ENCODE results near the gene TDRD7.
A peak's percentile ranks its signal among the peaks of the same experiment; 100 is the strongest.

Gene TDRD7

DNA sequence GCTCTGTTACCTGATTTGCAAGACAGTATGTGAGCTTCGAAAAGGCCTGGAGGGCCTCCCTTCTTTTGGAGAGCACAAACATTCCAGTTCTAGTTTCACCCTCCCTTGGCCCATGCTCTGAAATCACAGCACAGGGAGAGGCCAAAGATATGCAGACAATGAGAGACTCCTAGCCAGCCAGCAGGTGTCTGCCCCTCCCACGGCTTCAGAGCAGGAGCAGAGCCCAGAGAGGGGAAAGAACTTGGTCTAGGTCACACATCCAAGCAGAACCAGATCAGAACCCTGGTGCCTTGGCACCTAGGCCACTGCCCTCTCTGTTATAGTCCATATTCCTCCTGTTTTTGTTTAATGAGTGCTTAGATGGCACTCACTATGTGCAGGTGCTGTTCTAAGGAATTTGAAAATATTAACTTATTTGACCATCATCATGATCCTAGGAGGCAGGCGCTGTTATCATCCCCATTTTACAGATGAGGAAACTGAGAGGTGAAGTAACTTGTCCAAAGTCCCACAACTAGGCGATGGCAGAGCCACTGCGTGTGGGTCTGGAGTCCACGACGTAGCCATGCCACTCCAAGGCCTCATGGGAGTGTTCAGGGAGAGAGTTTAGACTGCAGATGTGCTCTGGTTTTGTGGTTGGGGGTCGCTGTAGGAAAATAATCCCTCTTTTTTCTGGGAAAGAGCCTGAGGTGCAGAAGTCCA is 116.8 kb downstream of the TDRD7 start:
- no peak for DNase-seq
- ATAC-seq, result no peak

DNA sequence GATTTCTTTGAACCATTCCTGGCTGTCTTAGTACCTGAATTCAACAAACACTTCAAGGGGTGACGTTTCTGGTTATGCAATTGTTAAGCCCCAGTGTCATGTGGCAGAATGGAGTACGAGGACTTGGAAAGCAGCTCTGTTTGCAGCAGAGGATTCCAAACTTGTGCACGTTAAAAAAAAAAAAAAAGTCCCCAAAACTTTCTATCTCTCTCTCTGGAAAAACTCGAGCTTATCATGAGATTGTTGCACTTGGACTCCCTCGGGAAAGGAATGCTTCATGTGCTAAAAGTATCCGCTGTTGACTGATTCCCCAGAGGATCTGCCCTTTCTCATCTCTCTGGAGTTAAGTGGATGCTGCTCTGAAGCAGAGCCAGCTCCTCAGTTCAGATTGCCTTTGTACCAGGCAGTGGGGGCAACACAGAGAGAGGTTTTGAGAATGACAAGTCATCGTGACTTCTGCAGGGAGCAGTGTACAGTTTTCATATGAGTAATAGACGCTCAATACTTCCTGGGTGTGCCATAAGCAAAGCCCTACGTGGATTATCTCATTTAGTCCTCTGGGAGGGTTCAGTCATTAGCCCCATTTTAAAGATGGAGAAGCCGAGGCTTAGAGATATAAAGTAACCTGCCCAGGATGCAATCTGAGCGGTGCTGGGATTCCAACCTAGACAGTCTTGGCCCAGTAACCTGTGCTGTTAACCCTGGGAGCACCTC is 117.6 kb downstream of the TDRD7 start:
- peak; percentile 67 for ATAC-seq

GRCh38 chr9:97531888-97532376 is 120.0 kb downstream of the TDRD7 start:
- ATAC-seq (no peak), DNase-seq (no peak)

More for the DNA sequence above, 117.6 kb downstream of the TDRD7 start:
- no peak for DNase-seq

- no peak for DNase-seq
- ATAC-seq, result no peak
These were observed 122.3 kb downstream of the TDRD7 start for GRCh38 chr9:97534185-97534584.

DNA sequence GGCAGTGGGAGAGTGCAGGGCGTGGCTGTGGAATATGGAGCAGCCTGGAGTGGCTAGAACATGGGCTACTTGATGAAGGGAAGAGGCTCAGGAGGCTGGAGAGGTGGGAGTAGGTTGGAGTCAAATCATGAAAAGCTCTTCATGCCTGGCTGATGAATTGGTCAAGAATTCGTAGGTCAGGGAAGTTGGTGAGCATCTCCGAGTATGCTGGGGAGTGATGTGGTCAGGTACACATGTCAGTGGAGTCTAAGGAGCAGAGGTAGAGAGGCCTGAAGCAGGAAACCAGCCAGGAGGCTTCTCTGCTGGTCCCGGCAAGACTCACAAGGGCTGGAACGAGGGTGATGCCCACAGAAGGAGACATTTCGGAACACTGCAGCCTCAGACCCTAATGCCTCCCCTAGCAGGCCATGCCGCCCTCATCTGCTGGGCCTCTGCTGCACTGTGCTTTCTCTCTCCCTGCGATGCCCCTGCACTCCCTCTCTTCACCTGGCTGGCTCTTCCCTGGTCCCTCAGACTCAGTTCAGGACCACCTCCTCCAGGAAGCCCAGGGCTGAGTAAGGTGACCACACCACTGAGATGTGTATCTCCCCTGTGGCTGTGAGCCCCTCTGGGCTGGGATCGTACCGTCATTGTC is 123.2 kb downstream of the TDRD7 start:
- no peak for DNase-seq

DNA sequence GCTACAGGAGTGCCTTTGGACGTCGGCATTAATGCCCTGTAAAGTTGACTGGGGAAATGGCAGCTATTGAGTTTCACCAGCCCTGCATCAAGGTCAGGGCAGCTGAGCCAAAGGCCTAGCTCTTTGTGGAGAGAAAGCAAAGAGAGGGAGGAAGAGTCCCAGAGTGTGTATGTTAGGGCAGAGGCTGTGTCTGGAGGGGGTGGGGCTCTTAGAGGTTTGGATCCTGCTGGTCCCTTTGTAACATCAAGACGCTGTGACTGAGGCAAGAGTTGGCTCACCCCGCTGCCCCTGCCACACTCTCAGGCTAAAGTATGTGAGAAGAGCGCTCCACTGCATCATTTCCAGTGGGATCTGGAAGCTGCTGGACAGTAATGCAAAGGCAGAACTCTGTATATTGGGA is 123.9 kb downstream of the TDRD7 start:
- ATAC-seq (no peak), DNase-seq (no peak)

More for the DNA sequence above, 123.2 kb downstream of the TDRD7 start:
- ATAC-seq, result no peak

- DNase-seq (no peak), ATAC-seq (no peak)
These were observed 124.6 kb downstream of the TDRD7 start for GRCh38 chr9:97536480-97536879.

DNA sequence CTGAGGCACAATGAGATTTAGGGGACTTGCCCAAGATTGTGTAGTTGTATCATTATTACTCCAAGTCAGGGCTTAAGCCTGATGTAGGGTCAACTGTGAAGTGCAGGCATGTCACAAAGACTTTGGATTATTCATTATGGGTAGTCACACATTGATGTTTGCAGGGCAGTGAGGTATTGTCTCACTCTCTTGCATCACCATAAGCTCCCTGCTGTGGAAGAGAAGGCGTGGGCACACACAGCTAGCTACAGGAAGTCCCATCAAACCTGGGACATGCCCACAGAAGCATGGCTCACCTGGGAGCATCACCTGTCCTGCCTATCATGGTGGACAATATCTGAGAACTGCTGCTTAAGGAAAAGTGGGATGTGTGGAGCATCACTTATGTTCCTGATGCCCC is 131.7 kb downstream of the TDRD7 start:
- DNase-seq, result no peak
- ATAC-seq, result no peak

- no peak for DNase-seq
- no peak for ATAC-seq
These were observed 133.6 kb downstream of the TDRD7 start for GRCh38 chr9:97545486-97545885.

Data from stimulated activated naive CD8-positive, alpha-beta T cell treated with anti-CD3 and anti-CD28 coated beads, Interleukin-15, Interleukin-2, amounts not matched to agents 100 U/mL and 50 U/mL, for 24 hours (primary cell).